H1 (cell line): ENCODE results near the gene TOP1. TPM values are rescaled to one million over a fixed set of nuclear protein-coding genes. Genes with fewer than 3 reads are reported as not detected.

Experiments
- CHD2 ChIP-seq: IDR thresholded peaks from 2 replicates; pipeline ENCODE4 v1.6.1; 2012; ENCODE audit warnings: low read length, improper control_type of control experiment
- RXRA ChIP-seq: IDR thresholded peaks from 2 replicates; pipeline ENCODE4 v1.6.1; 2011; ENCODE audit warnings: low read depth, mild to moderate bottlenecking, low read length, moderate library complexity; ENCODE audit not compliant: insufficient read depth
- polyA plus RNA-seq, 7 experiments: library from polyadenylated mRNA; depleted of rRNA in 3 of 7; stranded (reverse) in 5 of 7; unstranded in 2 of 7; fragments of >200 nt in 5 of 7; fragments of 200-250 nt in 2 of 7; gene quantifications; 1 replicate in 5 of 7; 2 replicates in 1 of 7; 4 replicates in 1 of 7; pipeline versions ENCODE4 v1.2.1 to v1.2.3, GENCODE V29; 2011 to 2013; ENCODE audit warnings: missing spikeins in 2 of 7, mixed read lengths in 2 of 7
- total RNA-seq: library from RNA; stranded (reverse); fragmentation: NEBNext Ultra II Directional; extraction: Animal tissue kit (Norgen Biotek cat#: 25700); gene quantifications from 2 replicates; pipeline ENCODE4 v1.2.1, GENCODE V29; 2021

Gene TOP1
- total and polyA plus RNA-seq, 2 of the 8 experiments (the other 6 are each of a cell fraction or from before 2014, with no cell fraction given) = 7.4 to 108 TPM

DNA sequence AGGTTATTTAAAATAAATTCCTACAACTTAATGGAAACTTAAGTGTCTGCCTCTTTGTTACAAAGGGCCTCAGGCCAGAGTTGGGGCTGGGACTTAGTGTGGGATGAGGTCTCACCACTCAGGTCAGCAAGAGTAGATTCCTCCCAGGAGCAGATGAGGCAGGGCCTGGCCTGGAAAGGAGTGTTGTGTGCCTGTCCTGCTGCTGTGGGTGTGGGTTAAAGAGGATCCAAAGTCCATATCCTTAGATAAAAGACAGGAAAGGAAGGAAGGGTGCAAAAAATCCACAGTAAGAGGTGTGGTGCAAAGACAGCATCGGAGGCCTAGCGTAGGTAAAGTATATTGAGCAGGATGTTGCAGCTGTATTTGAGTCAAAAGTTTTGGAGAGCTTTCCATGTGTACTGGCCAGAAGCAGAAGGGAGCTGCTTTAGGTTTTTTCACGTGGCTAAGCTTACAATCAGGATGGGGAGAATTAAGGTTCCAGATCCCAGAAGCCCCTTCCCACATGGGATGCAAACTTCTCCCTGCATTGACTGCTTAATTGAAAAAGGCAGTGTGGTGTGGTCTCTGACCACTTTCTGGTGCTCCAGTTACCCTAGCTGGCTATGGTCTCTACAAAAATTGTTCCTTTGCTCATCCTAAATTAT lies 96.0 kb downstream of the TOP1 start (continued):
- no peak for TF ChIP-seq CHD2
- no peak for TF ChIP-seq RXRA
